Body of pancreas (tissue), 4 donors: ENCODE results near the gene TPM1. TPM values are rescaled to one million over a fixed set of nuclear protein-coding genes. Genes with fewer than 3 reads are reported as not detected.

ENCODE experiments used
- ATAC-seq: fragments of 150-250 bp; one replicate; pipeline ENCODE4 v1.9.1; 2016
- DNase-seq, 4 donors: peaks; one replicate each; pipeline ENCODE4 v3.0.0-alpha.2; 2019
- H3K27ac ChIP-seq, 4 donors: fragments of 200-600 bp; sonication (generic); 1 replicate in 3 of 4; 2 replicates in 1 of 4; pipeline versions ENCODE4 v1.5.1 to v1.6.1; 2016 to 2019; ENCODE audit warnings: mild to moderate bottlenecking in 1 of 4, mixed read lengths in 1 of 4, moderate library complexity in 1 of 4
- H3K27me3 ChIP-seq, 2 donors: fragments of 200-600 bp; sonication (generic); one replicate each; pipeline ENCODE4 v1.6.0; 2016; ENCODE audit warnings: mild to moderate bottlenecking in 1 of 2
- H3K36me3 ChIP-seq, 2 donors: fragments of 200-600 bp; sonication (generic); replicated peaks in 1 of 2; 2 replicates each; pipeline ENCODE4 v1.5.1; 2016; ENCODE audit warnings: low read depth in 2 of 2; ENCODE audit not compliant: insufficient read depth in 1 of 2
- H3K4me1 ChIP-seq: fragments of 200-600 bp; sonication (generic); one replicate; pipeline ENCODE4 v1.6.0; 2016
- H3K4me3 ChIP-seq, 2 donors: fragments of 200-600 bp; sonication (generic); 1 replicate in 1 of 2; 2 replicates in 1 of 2; pipeline ENCODE4 v1.5.1; 2016 to 2019
- H3K9me3 ChIP-seq, 3 donors: fragments of 200-600 bp; sonication (generic); 1 replicate in 2 of 3; 2 replicates in 1 of 3; pipeline ENCODE4 v1.5.1; 2016
- POLR2A ChIP-seq, 3 donors: fragments of 450-650 bp; IDR thresholded peaks; one replicate each; pipeline ENCODE4 v1.6.1; 2016; ENCODE audit warnings: antibody characterized with exemption in 3 of 3, mild to moderate bottlenecking in 2 of 3
- WGBS, 2 donors: methylation state at CpG; one replicate each; pipeline ENCODE4 v1.1.5; 2017; 5-methylcytosine and 5-hydroxymethylcytosine counted together
- intact Hi-C: fragments of 100-400 bp; cut with DNase I; formaldehyde crosslinking; loops from one replicate; pipeline ENCODE4 v1.15.1; 2023
- total RNA-seq, 2 donors: library from RNA; depleted of rRNA; stranded (reverse); fragments of >200 nt; gene quantifications; one replicate each; pipeline ENCODE4 v1.1.0, GENCODE V29; 2016
- TF ChIP-seq, protein P1 (sequence below), 7 experiments: fragments of 450-650 bp in 4 of 7; fragments of 200-600 bp in 3 of 7; sonication (generic) in 3 of 7; IDR thresholded peaks; one replicate each; pipeline ENCODE4 v1.5.1; 2016 to 2019; ENCODE audit warnings: antibody characterized with exemption in 7 of 7

TPM1 gene
- total RNA-seq, 2 donors from 2014 or later: 417 to 435 TPM

GRCh38 chr15:63112871-63113270 lies 70.3 kb downstream of the TPM1 start:
- ATAC-seq: no peak
- TF ChIP-seq POLR2A (IDR thresholded peaks at IDR 0.05): no peak
- TF ChIP-seq, protein P1, sequence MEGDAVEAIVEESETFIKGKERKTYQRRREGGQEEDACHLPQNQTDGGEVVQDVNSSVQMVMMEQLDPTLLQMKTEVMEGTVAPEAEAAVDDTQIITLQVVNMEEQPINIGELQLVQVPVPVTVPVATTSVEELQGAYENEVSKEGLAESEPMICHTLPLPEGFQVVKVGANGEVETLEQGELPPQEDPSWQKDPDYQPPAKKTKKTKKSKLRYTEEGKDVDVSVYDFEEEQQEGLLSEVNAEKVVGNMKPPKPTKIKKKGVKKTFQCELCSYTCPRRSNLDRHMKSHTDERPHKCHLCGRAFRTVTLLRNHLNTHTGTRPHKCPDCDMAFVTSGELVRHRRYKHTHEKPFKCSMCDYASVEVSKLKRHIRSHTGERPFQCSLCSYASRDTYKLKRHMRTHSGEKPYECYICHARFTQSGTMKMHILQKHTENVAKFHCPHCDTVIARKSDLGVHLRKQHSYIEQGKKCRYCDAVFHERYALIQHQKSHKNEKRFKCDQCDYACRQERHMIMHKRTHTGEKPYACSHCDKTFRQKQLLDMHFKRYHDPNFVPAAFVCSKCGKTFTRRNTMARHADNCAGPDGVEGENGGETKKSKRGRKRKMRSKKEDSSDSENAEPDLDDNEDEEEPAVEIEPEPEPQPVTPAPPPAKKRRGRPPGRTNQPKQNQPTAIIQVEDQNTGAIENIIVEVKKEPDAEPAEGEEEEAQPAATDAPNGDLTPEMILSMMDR (IDR thresholded peaks at IDR 0.05): no peak
- DNase-seq: no peak
- Histone ChIP-seq H3K36me3 (no peaks in the 10 kb centered on the region), H3K4me3 (no peak overlapping the region), H3K9me3 (no peaks in the 10 kb centered on the region), H3K27ac (no peak overlapping the region), H3K4me1 (no peaks in the 10 kb centered on the region), H3K27me3 (no peaks in the 10 kb centered on the region)
- 84 to 90% methylated on average over 3 of the region's 3 CpGs for WGBS, 2 donors
- intact Hi-C loops: no loop called here

DNA sequence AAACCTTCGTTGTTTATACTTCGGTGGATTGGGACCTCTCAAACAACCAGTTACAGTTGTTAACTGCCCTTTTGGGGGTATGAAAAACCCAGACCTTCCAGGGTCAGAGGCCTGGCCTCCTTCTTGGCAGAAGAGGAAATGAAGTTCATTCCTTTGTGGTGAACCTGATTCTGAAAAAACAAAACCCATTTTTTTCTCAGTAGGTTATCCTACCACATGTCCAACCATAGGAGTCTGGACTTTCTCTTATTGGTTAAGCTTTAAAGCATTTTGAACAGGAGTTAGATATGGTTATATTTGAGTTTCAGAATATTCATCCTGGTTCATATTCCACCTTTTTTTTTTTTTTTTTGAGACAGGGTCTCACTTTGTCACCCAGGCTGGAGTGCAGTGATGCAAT lies 71.9 kb downstream of the TPM1 start:
- no peaks in the 10 kb centered on the region for H3K36me3 ChIP-seq
- intact Hi-C loops: no loop called here
- no peak overlapping the region for H3K27ac ChIP-seq
- H3K4me3 ChIP-seq: no peak overlapping the region
- no peak for TF ChIP-seq POLR2A (IDR thresholded peaks at IDR 0.05)
- TF ChIP-seq, protein P1 (IDR thresholded peaks at IDR 0.05): no peak
- DNase-seq (no peak), ATAC-seq (no peak)
- H3K27me3 ChIP-seq: no peaks in the 10 kb centered on the region
- no peaks in the 10 kb centered on the region for H3K4me1 ChIP-seq
- H3K9me3 ChIP-seq: peaks cover 0 to 4% (median 0%) of the 10 kb centered on the region in 3 donors
- WGBS, 2 donors: 61 to 81% methylated on average over 2 of the region's 2 CpGs

Other genes starting within 250 kb of the TPM1 start
- 1 to 10 TPM; 7.6 to 8.6 TPM for gene LACTB, start 79.1 kb downstream of the TPM1 start, total RNA-seq
- gene RPS27L, start 114.7 kb downstream of the TPM1 start, total RNA-seq: 10 to 100 TPM; 15.2 to 37.9 TPM
- gene RAB8B, start 146.9 kb downstream of the TPM1 start, total RNA-seq: 10 to 100 TPM; 12.5 to 14.0 TPM
- 10 to 100 TPM in 1 of 2 donors, 1 to 10 TPM in 1; 6.9 to 12.7 TPM for gene APH1B, start 234.9 kb downstream of the TPM1 start, total RNA-seq